Smooth muscle cell of the coronary artery (primary cell): Measurements from ENCODE around the gene DLK1. TPM values are rescaled to one million over a fixed set of nuclear protein-coding genes. Genes with fewer than 3 reads are reported as not detected.

Experiments used
- total RNA-seq: library from RNA; depleted of rRNA; stranded (reverse); fragments of >200 nt; gene quantifications from 2 replicates; pipeline ENCODE4 v1.2.3, GENCODE V29; 2014; ENCODE audit warnings: low replicate concordance

DLK1 gene
- 0.23 TPM in 1 of 2 replicates, not detected in the other for total RNA-seq

DNA sequence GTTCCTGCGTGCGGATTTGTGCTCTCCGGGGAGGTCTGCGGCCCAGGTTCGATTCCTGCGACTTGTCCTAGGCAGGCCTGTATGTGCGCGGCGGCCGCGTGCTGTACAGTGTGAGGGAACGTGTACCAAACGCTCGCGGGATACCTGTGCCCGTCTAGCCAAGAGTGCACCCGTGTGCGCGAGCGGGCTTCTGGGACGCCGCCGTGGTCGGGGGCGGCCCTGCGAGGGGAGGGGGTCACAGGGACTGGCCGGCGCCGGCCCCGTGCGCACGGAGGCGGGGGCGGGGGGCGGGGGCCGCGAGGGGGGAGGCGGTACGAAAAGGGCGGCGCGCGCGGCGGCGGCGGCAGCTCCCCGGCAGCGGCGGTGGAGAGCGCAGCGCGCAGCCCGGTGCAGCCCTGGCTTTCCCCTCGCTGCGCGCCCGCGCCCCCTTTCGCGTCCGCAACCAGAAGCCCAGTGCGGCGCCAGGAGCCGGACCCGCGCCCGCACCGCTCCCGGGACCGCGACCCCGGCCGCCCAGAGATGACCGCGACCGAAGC is at the start of gene DLK1:
TSS of gene DLK1 (plus strand) at position 343 of the 536 bp plus-strand sequence. CDS start at position 520, 177 bp downstream.

Other genes starting within 250 kb of the DLK1 start
- not detected in 2 replicates for gene BEGAIN, start 139.5 kb upstream of the DLK1 start, total RNA-seq
- gene MEG3, start 99.2 kb downstream of the DLK1 start, total RNA-seq = 24.7 and 175 TPM in 2 replicates
- gene RTL1, start 176.8 kb downstream of the DLK1 start, total RNA-seq = not detected in 2 replicates